ENCODE measurements around the gene SPATS2L. TPM values are rescaled to one million over a fixed set of nuclear protein-coding genes. Genes with fewer than 3 reads are reported as not detected.

SPATS2L gene
- total RNA-seq, 1 donor from 2014 or later, result 29.1 TPM

DNA sequence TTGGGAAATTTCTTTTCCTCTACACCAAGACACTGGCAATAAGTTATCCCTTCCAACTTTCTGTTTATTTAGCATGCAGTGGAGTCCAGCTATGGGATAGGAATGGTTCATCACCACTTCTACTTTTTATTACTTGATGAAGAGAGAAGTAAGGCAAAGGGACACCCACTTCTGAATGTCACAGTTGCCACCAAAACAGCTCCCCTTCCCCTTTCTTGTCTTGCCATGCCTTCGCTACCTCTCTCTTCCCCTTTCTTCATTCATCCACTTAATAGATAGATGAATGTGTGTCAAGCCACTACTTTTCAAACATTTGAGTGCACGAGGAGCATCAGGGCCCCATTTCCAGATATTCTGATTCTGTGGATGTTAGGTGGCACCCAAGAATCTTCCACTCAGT lies 143.8 kb downstream of the SPATS2L start:
- Histone ChIP-seq H2AFZ (replicated peaks) (no peak overlapping the region), H3K9ac (no peak overlapping the region), H3K79me2 (ENCODE audit: low read depth) (no peaks in the 10 kb centered on the region), H3K27me3 (no peaks in the 10 kb centered on the region), H3K4me2 (no peak overlapping the region), H4K20me1 (ENCODE audit: low read depth) (no peaks in the 10 kb centered on the region), H3K4me3 (no peak overlapping the region), H3K9me3 (ENCODE audit: low read depth) (no peaks in the 10 kb centered on the region), H3K36me3 (no peaks in the 10 kb centered on the region), H3K4me1 (peaks cover 8% of the 10 kb centered on the region), H3K27ac (no peak overlapping the region), H3F3A (ENCODE audit: low read depth) (no peaks in the 10 kb centered on the region)
- Mint-ChIP-seq H3K27ac (no peak overlapping the region), H3K4me3 (no peak overlapping the region), H3K9me3 (no peaks in the 10 kb centered on the region), H3K27me3 (ENCODE audit: insufficient read depth, low read depth) (no peaks in the 10 kb centered on the region), H3K36me3 (peaks cover 18% of the 10 kb centered on the region), H3K4me1 (peaks cover 7% of the 10 kb centered on the region)
- TF ChIP-seq EZH2 (IDR thresholded peaks at IDR 0.05), result no peak
- TF ChIP-seq CTCF (IDR thresholded peaks at IDR 0.05), result no peak
- TF ChIP-seq EZH2phosphoT487 (IDR thresholded peaks at IDR 0.05), result no peak
- DNase-seq (ENCODE audit: low spot score), result no peak

DNA sequence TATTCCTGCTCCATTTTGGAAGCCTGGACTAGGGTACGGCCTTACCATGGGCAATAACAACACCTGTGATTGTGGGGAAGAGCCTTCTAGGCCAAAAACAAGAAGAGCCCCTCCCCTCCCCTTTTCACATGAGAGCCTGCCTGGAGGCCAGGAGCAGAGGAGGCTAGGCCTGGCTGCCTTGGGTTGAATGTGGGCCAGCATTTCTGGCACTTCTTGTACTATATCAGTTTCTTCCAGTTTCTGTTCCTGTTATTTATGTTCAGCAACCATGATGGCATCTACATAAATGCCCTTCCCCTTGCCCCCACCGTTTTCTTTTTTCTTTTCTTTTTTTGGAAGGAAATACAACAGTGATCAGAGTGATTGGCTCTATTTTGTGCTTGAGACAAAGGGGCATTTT lies 145.0 kb downstream of the SPATS2L start:
- Mint-ChIP-seq H3K27me3 (ENCODE audit: insufficient read depth, low read depth) (no peaks in the 10 kb centered on the region), H3K9me3 (no peaks in the 10 kb centered on the region), H3K4me3 (no peak overlapping the region), H3K4me1 (peaks cover 7% of the 10 kb centered on the region), H3K36me3 (peaks cover 21% of the 10 kb centered on the region), H3K27ac (no peak overlapping the region)
- Histone ChIP-seq H3K27ac (no peak overlapping the region), H3K4me2 (no peak overlapping the region), H3K9ac (no peak overlapping the region), H2AFZ (replicated peaks) (no peak overlapping the region), H3K36me3 (no peaks in the 10 kb centered on the region), H3F3A (ENCODE audit: low read depth) (no peaks in the 10 kb centered on the region), H3K4me3 (no peak overlapping the region), H3K79me2 (ENCODE audit: low read depth) (no peaks in the 10 kb centered on the region), H3K4me1 (peaks cover 8% of the 10 kb centered on the region), H4K20me1 (ENCODE audit: low read depth) (no peaks in the 10 kb centered on the region), H3K27me3 (no peaks in the 10 kb centered on the region), H3K9me3 (ENCODE audit: low read depth) (no peaks in the 10 kb centered on the region)
- TF ChIP-seq EZH2 (IDR thresholded peaks at IDR 0.05) (no peak), CTCF (IDR thresholded peaks at IDR 0.05) (no peak), EZH2phosphoT487 (IDR thresholded peaks at IDR 0.05) (no peak)
- no peak for DNase-seq (ENCODE audit: low spot score)

DNA sequence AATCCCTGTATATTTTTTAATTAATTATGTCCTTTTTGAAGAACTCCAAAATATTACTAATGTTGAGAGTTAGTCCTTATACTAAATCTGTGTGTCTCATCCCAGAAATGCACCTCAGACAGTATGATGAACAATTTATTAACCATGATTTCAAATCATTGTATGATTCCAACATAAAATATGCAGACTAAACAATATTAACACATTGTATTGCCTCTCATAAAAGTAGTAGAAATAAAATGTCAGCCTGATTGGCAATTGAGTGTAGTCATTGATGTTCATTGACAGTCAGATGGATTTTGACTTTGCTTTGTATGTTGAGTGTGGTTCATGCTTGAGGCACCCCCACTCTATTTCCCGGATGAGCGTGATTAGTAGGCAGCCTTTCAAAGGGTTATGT lies 145.9 kb downstream of the SPATS2L start:
- no peak overlapping the region for H3K4me2 ChIP-seq
- no peaks in the 10 kb centered on the region for H3K27me3 Mint-ChIP-seq (ENCODE audit: insufficient read depth, low read depth)
- H3K27ac ChIP-seq, result no peak overlapping the region
- H3F3A ChIP-seq (ENCODE audit: low read depth), result no peaks in the 10 kb centered on the region
- no peaks in the 10 kb centered on the region for H3K79me2 ChIP-seq (ENCODE audit: low read depth)
- no peak overlapping the region for H3K4me3 Mint-ChIP-seq
- H3K4me1 ChIP-seq, result peaks cover 8% of the 10 kb centered on the region
- no peaks in the 10 kb centered on the region for H3K9me3 ChIP-seq (ENCODE audit: low read depth)
- DNase-seq (ENCODE audit: low spot score), result no peak
- no peak overlapping the region for H3K4me3 ChIP-seq
- H3K36me3 ChIP-seq, result no peaks in the 10 kb centered on the region
- no peak overlapping the region for H3K9ac ChIP-seq
- H4K20me1 ChIP-seq (ENCODE audit: low read depth), result no peaks in the 10 kb centered on the region
- H3K4me1 Mint-ChIP-seq, result peaks cover 7% of the 10 kb centered on the region
- TF ChIP-seq CTCF (IDR thresholded peaks at IDR 0.05), result no peak
- no peak for TF ChIP-seq EZH2 (IDR thresholded peaks at IDR 0.05)
- H3K9me3 Mint-ChIP-seq, result no peaks in the 10 kb centered on the region
- H3K27ac Mint-ChIP-seq, result no peak overlapping the region
- no peaks in the 10 kb centered on the region for H3K27me3 ChIP-seq
- peaks cover 21% of the 10 kb centered on the region for H3K36me3 Mint-ChIP-seq
- no peak overlapping the region for H2AFZ ChIP-seq (replicated peaks)
